Aortic smooth muscle cell (primary cell): ENCODE measurements around the gene LPCAT4. TPM values are rescaled to one million over a fixed set of nuclear protein-coding genes. Genes with fewer than 3 reads are reported as not detected.

Experiments used
- total RNA-seq: library from RNA; depleted of rRNA; stranded (reverse); fragments of >200 nt; gene quantifications from 2 replicates; pipeline ENCODE4 v1.2.3, GENCODE V29; 2014

The LPCAT4 gene, protein sequence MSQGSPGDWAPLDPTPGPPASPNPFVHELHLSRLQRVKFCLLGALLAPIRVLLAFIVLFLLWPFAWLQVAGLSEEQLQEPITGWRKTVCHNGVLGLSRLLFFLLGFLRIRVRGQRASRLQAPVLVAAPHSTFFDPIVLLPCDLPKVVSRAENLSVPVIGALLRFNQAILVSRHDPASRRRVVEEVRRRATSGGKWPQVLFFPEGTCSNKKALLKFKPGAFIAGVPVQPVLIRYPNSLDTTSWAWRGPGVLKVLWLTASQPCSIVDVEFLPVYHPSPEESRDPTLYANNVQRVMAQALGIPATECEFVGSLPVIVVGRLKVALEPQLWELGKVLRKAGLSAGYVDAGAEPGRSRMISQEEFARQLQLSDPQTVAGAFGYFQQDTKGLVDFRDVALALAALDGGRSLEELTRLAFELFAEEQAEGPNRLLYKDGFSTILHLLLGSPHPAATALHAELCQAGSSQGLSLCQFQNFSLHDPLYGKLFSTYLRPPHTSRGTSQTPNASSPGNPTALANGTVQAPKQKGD
- 12.9 and 15.4 TPM in 2 replicates for total RNA-seq

DNA sequence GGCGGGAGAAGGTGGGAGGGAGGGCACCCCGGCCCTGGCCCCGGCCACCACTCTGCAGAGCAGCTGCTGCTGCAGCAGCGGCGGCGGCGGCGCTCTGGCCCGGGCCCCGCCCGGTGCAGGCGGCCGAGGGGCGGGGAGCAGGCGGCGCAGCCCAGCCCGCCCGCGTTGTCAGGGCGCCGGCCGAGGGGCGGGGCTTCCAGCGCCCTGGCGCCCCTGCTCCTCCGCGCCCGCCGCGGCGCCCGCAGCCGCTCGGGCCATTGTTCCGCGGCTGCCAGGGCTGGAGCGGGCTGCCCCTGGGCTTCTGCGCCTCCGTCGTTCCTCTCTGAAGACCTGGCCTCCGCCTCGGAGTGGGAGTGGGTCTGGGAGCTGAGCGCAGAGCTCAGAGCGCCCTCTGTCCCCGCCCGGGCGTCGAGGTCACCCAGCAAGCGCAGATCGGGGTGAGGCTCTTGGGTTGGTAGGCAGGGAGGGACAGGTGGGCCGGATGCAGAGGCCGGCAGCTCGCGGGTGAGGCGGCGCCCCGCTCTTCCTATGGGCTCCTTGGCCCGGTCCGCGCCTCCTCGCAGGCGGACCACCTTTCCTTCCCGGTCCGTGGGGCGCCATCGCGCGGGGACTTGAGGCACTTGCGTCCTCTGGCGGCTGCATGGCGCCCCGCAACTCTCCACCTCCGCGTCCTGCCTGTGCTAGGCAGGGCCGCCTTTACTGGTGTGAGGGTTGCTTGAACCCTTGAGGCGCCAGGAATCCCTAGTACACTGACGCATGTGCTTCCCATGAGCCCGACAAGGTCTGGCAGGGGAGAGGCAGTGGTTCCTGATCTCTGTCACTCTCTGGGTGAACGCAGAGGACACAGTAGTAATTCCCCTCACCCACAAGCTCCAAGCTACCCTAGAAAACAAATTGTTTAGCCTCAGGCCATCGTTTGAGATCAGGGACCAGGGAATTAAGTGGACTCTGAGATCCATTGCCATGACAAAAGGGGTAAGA is at the start of gene LPCAT4:
TSS of gene LPCAT4 (minus strand) at position 96 of the 981 bp plus-strand sequence. CDS start 96 bp downstream, outside the sequence.

DNA sequence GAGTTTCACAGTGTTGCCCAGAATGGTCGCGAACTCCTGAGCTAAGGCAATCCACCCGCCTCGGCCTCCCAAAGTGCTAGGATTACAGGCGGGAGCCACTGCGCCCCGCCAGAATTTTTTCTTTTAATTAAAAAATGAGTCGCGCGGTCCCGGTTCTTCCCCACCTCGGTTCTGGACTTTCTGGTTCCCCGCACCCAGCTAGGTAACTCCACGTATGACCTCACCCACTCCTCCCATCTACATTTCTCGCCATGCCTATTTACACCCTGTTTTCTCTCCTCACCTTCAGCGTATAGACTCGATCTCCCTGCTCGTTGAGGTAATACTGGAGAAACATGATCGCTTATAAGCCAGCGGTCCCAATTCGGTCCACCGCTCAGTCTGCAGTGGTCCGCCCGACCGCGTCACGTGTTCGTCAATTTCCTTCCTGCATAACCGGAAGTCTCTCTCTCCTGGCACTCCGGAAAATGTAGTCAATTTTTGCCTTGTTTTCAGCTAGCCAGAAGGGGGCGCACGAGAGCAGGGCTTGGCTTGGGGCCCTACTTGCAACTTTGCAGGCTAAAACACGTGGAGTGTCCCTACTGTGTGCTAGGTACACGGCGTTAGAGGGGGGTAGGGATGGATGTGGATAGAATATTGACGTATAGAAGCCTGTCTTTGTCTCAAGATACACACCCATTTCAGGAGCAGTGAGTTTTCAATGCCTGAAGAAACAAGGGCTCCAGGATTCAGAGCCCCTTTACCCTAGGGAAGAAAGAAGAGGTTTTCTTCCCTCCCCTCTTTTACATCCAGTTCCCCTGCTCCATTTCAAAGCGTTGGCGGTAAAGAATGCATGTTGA is 24.0 kb downstream of the LPCAT4 start, which contains the start of the genes NOP10 and NUTM1:
TSS of gene NOP10 (minus strand) at position 400 of the 839 bp plus-strand sequence. CDS start at position 337, 63 bp downstream.
TSS of gene NUTM1 (plus strand) at position 579 of the 839 bp plus-strand sequence. CDS start 382 bp downstream, outside the sequence.

DNA sequence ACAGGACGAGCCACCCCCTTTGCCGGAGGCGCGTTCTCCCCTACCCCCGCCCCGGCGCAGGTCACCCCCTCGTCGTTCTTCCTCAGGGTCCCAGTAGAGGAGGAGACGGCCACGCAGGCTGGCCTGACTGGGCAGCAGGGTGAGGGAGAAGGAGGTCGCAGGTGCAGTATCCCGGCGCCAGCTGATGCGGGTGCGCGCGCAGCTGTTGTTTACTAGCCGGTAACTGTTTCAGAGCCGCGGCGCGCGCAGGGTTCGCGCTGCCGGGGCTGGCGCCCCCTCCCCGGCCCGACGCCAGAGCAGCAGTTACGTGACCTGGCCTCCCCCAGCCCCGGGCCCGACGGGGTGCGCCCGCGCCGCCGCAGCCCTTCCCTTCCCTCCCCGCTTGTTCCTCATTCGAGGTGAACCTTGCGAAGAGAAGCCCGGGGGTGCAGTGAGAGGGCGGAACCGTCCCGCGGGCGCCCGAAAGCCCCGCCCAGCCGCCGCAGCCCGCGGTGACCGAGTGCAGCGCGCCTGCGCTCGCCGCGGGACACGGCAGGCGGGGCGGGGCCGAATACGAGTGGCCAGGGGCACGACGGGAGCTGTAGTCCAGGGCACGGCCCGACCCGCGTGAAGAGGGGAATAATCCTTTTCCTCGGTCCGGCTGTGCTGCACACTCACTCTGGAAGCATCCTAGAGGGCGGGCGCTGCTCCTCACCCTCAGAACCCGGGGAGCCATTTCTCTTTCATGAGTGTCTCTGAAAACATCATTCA is 29.3 kb downstream of the LPCAT4 start, which contains the start of gene SLC12A6:
TSS of gene SLC12A6 (minus strand) at position 225 of the 750 bp plus-strand sequence. CDS start 1,101 bp downstream, outside the sequence.

Other genes with a start within 250 kb of the LPCAT4 start
- 28.7 and 33.4 TPM in 2 replicates for gene KATNBL1, start 157.1 kb downstream of the LPCAT4 start, total RNA-seq
- gene EMC4, start 142.2 kb downstream of the LPCAT4 start, total RNA-seq, result 195 and 249 TPM in 2 replicates
- 38.2 and 61.4 TPM in 2 replicates for gene SLC12A6, start 29.4 kb downstream of the LPCAT4 start, total RNA-seq
- gene NOP10, start 24.1 kb downstream of the LPCAT4 start, total RNA-seq, result 247 and 255 TPM in 2 replicates
- not detected in 2 replicates for gene NUTM1, start 23.9 kb downstream of the LPCAT4 start, total RNA-seq
- gene GOLGA8A, start 70.6 kb upstream of the LPCAT4 start, total RNA-seq, result 12.2 and 12.7 TPM in 2 replicates
- gene GOLGA8B, start 216.5 kb upstream of the LPCAT4 start, total RNA-seq, result 13.4 and 13.9 TPM in 2 replicates